BJ (cell line): ENCODE measurements around the gene DHX58. TPM values are rescaled to one million over a fixed set of nuclear protein-coding genes. Genes with fewer than 3 reads are reported as not detected.
A peak's percentile ranks its signal among the peaks of the same experiment; 100 is the strongest.

Source experiments
- CTCF ChIA-PET: fragments of 350-600 bp; formaldehyde crosslinking; extraction: SDS; loops from one replicate; lab custom pipeline; 2021; ENCODE audit warnings: antibody characterized with exemption, inconsistent platforms; lab: Yijun Ruan, JAX
- POLR2A ChIA-PET: fragments of 300-600 bp; sonication (Branson Sonifier 250); formaldehyde crosslinking; extraction: SDS; loops from one replicate; lab custom pipeline; 2021; ENCODE audit warnings: antibody characterized with exemption; lab: Charles Lee
- DNase-seq: peaks from one replicate; pipeline ENCODE4 v3.0.0-alpha.2; 2011; ENCODE audit warnings: low read depth
- H3K27me3 ChIP-seq: 2 replicates; pipeline ENCODE4 v1.6.0; 2011; ENCODE audit warnings: low read length; ENCODE audit not compliant: control insufficient read depth, insufficient read depth
- H3K36me3 ChIP-seq: 2 replicates; pipeline ENCODE4 v1.5.1; 2011; ENCODE audit warnings: low read length; ENCODE audit not compliant: control insufficient read depth, insufficient read depth
- H3K4me3 ChIP-seq: 2 replicates; pipeline ENCODE4 v1.5.1; 2011; ENCODE audit warnings: low read depth, mild to moderate bottlenecking, control low read depth, low read length
- polyA plus RNA-seq: library from polyadenylated mRNA; depleted of rRNA; stranded (reverse); fragments of >200 nt; gene quantifications from 2 replicates; pipeline ENCODE4 v1.2.3, GENCODE V29; 2011
- TF ChIP-seq, protein P1 (sequence below): IDR thresholded peaks from 2 replicates; pipeline ENCODE4 v1.5.1; 2011; ENCODE audit warnings: low read depth, mild to moderate bottlenecking, control low read depth, inconsistent platforms, low read length, moderate library complexity; ENCODE audit not compliant: insufficient read depth

The DHX58 gene
- polyA plus RNA-seq, 1 experiment, result 18.0 TPM

DNA sequence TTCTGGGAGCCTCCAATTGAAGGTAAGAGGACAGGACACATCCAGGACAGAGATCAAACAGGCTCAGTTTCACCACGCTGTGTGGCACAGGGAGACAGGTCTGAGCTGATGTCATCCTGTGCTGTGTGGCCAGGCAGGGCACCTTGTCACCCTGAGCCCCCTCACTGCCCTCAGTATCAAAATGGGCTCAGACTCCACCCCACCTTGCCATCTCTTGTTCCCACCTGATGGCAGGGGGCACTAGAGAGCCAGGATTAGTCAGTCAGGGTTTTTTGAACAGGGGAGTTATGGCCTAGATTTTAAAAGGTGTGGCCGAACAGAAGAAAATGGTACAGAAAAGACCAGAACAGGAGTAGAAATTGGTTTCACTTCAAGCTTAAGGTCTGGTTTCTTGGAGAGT is 6.0 kb upstream of the DHX58 start:
- TF ChIP-seq, protein P1, sequence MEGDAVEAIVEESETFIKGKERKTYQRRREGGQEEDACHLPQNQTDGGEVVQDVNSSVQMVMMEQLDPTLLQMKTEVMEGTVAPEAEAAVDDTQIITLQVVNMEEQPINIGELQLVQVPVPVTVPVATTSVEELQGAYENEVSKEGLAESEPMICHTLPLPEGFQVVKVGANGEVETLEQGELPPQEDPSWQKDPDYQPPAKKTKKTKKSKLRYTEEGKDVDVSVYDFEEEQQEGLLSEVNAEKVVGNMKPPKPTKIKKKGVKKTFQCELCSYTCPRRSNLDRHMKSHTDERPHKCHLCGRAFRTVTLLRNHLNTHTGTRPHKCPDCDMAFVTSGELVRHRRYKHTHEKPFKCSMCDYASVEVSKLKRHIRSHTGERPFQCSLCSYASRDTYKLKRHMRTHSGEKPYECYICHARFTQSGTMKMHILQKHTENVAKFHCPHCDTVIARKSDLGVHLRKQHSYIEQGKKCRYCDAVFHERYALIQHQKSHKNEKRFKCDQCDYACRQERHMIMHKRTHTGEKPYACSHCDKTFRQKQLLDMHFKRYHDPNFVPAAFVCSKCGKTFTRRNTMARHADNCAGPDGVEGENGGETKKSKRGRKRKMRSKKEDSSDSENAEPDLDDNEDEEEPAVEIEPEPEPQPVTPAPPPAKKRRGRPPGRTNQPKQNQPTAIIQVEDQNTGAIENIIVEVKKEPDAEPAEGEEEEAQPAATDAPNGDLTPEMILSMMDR, result peak; percentile 54
- H3K36me3 ChIP-seq, result peaks cover 13% of the 10 kb centered on the region
- H3K4me3 ChIP-seq, result no peak overlapping the region
- no peaks in the 10 kb centered on the region for H3K27me3 ChIP-seq
- ChIA-PET CTCF (interaction anchor here (0.6 to 11.1 kb wide), 13 partner anchors 12 to 402 kb away, joined by 3 to 163 read pairs (median 3); partner anchors contain the start of genes CNP, DNAJC7, KCNH4 and NKIRAS2), POLR2A (no interaction called here)
- no peak for DNase-seq

DNA sequence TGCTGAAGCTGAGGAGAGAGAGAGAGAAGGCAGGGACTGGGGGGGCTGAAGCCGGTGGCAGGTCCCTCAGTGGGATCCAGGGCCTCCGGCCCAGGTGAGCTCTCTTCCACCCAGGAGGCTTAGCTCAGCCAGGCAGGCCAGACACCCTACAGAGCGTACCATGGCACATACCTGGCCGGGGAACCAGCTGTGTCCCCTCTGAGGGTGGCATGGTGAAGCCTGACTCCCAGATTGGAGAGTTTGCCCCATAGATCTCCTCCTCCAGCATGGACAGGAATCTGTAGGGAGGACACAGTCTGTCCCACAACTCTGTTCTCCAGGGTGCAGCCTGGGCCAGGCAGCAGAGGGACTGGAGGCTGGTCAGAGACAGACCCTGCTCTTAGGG is 5.6 kb upstream of the DHX58 start:
- Histone ChIP-seq H3K4me3 (no peak overlapping the region), H3K27me3 (no peaks in the 10 kb centered on the region), H3K36me3 (peaks cover 15% of the 10 kb centered on the region)
- DNase-seq, result no peak
- CTCF ChIA-PET, result interaction anchor here (0.6 to 11.1 kb wide), 15 partner anchors 11 to 402 kb away, joined by 3 to 163 read pairs (median 3); partner anchors contain the start of genes CNP, DNAJC7, KCNH4 and NKIRAS2
- POLR2A ChIA-PET, result no interaction called here
- TF ChIP-seq, protein P1, result no peak

DNA sequence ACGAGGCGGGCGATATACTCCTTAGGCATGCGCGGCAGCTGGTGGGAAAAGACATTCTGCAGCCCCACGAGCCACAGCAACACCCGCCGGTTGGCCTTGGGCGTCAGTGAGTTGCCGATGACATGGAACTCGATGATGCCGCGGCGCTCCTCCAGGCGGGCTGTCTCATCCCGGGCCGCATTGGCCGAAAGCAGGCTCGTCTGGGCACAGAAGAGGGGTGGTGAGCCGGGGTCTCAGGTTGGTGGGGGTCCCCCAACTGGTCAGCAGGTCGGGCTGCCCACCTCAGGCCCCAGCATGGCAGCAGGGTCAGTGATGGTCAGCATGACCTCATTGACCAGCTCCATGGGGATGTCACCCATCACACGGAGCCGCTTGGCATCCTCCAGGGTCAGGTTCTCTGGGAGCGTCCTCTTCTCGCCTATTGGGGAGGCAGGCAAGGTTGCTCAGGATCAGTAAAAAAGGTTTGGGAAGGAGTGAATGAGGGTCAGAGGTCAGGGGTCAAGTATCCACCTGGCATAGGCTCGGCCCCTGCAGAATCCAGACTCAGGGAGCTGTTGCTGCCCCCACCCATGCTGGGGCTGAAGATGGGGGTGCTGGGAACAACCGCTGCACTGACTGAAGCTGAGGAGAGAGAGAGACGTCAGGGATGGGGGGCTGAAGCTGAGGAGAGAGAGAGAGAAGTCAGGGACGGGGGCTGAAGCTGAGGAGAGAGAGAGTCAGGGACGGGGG is 5.0 kb upstream of the DHX58 start:
- ChIA-PET CTCF (interaction anchor here (0.6 to 11.1 kb wide), 16 partner anchors 11 to 403 kb away, joined by 3 to 163 read pairs (median 4); partner anchors contain the start of genes CNP, DNAJC7, KCNH4 and NKIRAS2), POLR2A (no interaction called here)
- Histone ChIP-seq H3K4me3 (no peak overlapping the region), H3K36me3 (peaks cover 16% of the 10 kb centered on the region), H3K27me3 (no peaks in the 10 kb centered on the region)
- TF ChIP-seq, protein P1, result no peak
- DNase-seq, result no peak

DNA sequence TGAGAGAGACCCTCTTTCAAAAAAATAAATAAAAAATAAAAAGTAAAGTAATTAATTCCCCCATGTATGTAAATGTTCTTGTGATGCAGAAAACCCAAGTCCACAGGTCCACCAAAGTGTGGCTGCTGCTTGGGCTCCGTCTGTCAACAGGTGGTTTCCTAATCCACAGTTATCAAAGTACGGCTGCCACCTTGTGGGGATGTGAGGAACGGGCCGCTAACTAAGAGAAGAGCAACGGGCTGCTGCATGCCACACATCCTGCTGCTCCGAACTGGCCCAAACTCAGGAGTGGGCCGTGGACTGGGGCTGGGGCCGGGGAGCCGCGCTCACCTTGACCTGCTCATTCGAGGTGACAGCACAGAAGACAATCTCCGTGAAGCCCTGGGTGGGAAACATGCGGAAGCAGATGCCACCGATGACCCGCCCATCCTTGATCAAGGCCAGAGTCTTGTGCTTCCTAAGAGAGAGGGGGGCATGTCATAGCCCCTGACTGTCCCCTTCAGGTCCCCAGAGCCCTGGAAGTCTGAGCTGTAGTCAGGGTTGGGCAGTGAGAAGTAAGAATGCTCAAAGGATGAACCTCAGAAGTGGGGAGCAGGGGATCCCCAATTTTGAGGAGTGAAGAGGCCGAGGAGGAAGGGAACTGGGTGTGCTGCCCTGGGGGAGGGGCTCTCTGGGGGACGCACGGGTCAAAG is 4.3 kb upstream of the DHX58 start:
- POLR2A ChIA-PET, result no interaction called here
- H3K36me3 ChIP-seq, result peaks cover 16% of the 10 kb centered on the region
- TF ChIP-seq, protein P1, result peak; percentile 85
- CTCF ChIA-PET, result interaction anchor here (0.6 to 11.1 kb wide), 15 partner anchors 10 to 379 kb away, joined by 3 to 163 read pairs (median 4); partner anchors contain the start of genes CNP, DNAJC7, KCNH4 and NKIRAS2
- H3K27me3 ChIP-seq, result no peaks in the 10 kb centered on the region
- peak; percentile 14 for DNase-seq
- no peak overlapping the region for H3K4me3 ChIP-seq

DNA sequence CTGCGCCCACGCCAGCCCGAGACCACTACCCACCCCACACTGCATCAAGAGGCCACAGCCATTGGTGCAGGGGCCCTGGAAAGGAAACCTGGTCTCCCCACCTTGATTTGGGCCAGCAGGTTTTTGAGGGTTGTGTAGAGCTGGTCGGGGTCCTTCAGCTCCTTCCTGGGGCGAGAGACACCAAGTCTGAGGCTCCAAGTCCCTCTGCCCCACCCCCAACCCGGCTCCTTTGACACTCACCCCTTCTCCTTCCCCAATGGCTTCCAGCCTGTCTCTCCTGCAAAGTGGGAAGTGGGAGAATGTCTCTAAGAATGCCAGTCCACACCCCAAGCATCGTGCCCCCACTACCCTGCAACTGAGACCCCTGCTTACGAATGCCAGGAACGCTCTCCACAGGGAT is 1.6 kb upstream of the DHX58 start:
- Histone ChIP-seq H3K27me3 (no peaks in the 10 kb centered on the region), H3K36me3 (peaks cover 14% of the 10 kb centered on the region), H3K4me3 (no peak overlapping the region)
- TF ChIP-seq, protein P1, result no peak
- ChIA-PET CTCF (interaction anchor here (0.6 to 11.1 kb wide), 9 partner anchors 14 to 152 kb away, joined by 3 to 163 read pairs (median 7); partner anchors contain the start of genes CNP, KCNH4 and ZNF385C), POLR2A (no interaction called here)
- no peak for DNase-seq
